GM21515 (cell line): Measurements from ENCODE around the gene TRAPPC2L.
"Not testable (repeated sequence)": the region's sequence is repeated elsewhere in the genome, so short reads cannot be mapped to it uniquely, and the experiment has no call there.

Experiments used
- ATAC-seq: cut with Tn5 transposase; IDR thresholded peaks from one replicate; pipeline ENCODE4 v1.9.1; 2021; ENCODE audit not compliant: unreplicated experiment

Gene TRAPPC2L

DNA sequence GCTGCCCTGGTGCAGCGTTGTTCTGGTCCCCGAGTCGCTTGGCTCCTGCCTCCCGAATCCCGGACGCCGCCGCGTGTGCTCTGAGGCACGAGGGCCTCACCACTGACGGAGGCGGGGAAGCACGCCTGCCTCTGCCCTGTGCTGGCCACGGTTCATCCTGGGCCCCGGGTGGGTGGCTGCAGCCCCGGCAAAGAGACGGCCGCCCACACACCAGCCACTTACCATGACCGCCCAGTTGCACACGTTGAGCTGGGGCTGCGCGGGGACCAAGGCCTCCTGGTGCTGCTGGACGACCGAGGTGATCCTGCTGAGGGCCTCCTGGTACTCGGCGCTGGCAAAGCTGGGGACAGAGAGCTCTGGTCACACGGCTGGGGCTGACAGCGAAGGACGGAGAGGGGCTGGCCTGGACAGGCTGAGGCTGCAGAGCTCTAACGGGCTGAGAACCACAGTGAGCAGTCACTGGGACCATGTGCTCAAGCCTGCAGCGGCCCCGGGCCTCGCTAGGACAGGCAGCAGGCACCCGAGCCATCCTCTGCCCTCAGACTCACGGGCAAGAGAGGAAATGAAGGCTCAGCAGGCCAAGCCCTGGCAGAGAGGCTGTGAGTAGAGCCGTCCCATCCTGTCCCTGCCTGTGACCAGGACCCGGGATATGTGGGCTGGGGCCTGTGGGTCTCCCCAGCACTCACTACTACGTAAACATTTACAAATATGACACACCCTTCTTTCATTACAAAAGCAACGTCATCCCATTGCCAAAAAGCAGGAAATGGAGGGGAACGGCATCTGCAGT lies 38.9 kb upstream of the TRAPPC2L start:
- no peak for ATAC-seq

DNA sequence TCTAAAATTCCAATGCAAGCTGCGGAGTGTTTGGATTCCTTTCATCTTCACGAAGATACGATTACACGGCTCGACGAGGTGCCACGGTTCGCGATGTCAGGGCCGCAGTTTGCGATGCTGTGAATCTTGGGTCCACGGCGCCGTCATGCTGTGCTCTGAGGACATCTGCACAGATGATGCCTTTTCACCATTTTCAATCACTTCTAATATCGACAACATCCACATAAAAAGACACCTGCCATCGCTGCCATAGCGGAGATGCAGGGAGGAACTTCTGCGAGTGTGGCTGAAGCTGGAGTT lies 38.4 kb upstream of the TRAPPC2L start:
- no peak for ATAC-seq

DNA sequence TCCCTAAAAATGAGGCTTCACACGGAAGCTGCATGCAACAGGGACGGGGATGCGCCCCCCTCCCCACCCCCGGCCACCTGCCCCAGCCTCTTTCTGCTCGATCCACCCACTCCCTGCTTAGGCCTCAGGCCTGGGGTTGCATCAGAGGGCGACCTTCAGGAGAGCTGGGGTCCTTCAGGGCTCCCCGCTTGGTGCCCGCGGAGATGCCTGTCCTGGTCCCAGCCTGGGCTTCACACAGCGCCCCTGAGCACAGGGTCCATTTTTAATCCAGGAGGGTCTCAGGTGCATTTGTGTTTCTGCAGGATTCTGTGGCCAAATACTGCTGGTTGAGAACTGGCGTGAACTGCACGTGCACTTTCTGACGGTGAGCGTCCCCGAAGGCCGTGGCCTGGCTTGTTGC lies 37.8 kb upstream of the TRAPPC2L start:
- ATAC-seq = no peak

DNA sequence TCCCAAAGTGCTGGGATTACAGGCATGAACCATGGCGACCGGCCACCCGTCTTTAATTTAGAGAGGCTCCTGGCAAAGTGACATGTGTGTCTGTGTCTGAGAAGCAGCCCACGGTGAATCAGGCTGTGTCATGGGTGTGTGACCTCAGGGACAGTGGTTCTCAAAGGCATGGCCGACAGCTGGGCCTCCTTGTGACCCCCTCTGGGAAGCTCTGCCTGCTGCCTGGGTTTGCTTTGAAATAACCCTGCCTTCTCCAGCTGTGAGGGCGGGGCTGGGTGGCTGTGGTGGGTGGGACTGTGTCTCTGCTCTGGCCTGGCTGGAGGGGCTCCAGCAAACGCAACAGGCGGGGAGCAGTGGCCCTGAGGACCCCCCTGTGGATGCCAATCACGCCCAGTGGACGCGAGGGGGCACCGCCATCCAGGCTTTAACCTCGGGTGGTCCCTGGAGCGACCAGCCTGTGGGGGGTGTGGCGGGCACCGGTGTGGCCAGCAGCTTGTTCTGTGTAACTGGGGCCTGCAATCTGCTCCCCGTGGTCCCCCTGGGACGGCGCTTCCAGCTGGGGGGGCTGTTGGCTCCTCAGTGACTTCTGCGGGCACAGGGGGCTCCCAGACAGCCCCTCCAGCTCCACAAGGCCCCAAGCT lies 36.4 kb upstream of the TRAPPC2L start:
- ATAC-seq = no peak

DNA sequence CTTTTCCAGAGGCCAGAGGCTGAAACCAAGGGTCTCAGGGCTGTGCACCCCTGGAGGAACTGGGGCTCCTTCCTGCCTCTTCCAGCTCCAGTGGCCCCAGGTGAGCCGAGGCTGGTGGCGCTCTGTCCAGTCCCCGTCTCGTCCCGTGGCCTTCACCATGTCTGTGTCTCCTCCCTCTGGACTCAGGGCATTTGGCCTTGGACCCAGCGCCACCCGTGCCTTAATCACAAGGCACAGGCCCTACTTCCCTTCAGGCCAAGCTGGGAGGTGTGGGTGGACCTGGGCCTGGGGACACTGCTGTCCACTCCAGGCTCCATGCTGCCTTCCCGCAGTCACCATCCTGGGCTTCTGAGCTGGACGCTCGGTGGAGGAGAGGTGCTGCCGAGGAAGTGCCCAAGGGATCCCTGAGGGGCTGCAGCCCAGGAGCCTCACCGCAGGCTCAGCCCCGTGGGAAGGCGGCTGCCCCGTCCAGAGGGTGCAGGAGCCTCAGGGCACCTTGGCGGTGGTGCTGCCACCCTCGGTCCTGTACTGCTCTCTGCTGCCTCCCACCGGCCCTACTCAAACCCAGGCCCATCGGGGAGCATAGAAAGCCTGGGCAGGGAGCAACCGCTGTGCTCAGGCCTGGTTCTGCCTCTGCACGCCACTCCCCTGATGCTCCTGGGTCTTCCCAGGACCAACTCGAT lies 35.6 kb upstream of the TRAPPC2L start:
- ATAC-seq = no peak

DNA sequence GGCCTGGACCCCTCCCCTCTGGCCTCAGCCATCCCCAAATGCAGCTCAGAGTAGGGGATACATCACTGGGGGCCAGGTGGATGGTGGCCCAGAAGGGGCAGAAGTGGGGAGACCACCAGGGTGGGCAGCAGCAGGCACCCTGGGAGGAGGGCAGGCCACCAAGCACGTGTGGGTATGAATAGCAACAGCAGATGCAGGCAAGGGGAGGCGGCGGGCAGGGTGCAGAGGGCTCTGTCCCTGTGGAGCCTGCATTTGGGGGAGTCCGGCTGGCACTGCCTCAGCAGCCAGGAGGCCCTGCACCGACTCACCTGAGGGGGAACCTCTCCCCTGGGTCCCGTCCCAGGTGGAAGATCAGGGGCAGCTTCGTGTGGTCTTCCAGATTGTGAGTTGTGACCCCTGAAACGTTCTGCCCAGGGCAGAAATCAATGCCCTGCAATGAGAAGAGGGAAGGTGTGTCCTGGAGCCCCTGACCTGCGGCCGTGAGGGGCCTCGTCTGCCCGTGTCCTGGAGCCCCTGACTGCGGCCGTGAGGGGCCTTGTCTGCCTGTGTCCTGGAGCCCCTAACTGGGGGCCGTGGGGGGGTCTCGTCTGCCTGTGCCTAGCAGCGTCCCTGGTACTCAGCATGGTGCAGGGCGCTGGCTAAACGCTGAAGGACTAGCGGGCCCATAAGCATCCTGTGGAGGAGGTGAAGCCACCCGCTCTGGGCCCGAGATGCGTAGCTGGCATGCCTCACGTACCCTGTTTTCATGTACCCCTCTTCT lies 34.5 kb upstream of the TRAPPC2L start:
- no peak for ATAC-seq

DNA sequence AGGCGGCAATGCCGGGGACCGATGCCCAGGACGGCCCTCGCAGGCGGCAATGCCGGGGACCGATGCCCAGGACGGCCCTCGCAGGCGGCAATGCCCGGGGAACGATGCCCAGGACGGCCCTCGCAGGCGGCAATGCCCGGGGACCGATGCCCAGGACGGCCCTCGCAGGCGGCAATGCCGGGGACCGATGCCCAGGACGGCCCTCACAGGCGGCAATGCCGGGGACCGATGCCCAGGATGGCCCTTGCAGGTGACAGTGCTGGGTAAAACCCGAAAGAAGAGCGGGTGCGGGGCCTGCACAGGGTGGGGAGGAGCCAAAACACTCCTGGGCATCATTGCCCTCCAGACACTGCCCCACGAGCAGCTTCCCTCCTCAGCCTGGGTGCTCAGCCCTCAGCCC lies 33.3 kb upstream of the TRAPPC2L start:
- not testable (repeated sequence) for ATAC-seq

DNA sequence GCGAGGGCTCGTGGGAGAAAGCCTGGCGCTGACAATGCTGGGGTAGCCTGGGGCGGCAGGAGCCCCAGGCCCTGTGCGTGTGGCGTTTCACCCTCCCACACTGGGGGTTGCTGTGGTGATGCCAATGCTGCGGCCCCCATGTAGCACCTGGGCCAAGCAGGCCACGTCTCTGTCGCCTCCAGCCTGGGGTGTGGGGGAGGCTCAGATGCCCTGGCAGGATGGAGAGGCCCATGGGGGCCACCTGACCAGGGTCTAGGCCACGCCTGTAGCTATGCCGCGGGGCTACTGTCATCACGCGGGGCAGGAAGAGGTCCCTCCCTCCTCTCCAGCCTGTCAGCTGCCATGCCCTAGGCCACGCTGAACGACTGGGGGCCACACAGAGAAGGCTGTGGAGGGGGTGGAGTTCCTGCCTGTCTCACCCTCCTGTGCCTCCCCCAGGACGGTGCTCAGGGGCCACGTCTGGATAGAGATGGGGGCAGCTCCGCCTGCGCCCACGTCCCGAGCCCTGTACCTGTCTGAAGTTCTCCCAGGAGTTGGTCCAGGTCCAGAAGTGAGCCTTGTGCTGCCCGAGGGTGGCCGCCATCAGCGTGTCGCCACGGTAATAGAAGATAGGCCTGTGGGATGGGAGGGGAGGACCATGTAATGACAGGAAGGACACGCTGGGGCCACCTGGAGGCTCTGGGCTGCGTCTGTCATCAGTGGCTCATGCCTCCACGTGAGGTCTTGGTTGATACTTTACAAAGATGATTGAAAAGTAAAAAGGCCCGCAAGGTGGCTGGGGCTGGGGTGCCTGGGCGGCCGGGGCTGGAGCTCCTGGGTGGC lies 32.5 kb upstream of the TRAPPC2L start:
- ATAC-seq = no peak

DNA sequence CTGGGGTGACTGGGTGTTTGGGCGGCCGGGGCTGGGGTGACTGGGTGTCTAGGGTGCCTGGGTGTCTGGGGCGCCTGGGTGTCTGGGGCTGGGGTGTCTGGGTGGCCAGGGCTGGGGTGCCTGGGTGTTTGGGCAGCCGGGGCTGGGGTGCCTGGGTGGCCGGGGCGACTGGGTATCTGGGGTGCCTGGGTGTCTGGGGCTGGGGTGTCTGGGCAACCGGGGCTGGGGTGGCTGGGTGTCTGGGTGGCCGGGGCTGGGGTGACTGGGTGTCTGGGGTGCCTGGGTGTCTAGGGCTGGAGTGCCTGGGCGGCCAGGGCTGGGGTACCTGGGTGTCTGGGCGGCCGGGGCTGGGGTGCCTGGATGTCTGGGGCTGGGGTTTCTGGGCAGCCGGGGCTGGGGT lies 31.8 kb upstream of the TRAPPC2L start:
- ATAC-seq = no peak

DNA sequence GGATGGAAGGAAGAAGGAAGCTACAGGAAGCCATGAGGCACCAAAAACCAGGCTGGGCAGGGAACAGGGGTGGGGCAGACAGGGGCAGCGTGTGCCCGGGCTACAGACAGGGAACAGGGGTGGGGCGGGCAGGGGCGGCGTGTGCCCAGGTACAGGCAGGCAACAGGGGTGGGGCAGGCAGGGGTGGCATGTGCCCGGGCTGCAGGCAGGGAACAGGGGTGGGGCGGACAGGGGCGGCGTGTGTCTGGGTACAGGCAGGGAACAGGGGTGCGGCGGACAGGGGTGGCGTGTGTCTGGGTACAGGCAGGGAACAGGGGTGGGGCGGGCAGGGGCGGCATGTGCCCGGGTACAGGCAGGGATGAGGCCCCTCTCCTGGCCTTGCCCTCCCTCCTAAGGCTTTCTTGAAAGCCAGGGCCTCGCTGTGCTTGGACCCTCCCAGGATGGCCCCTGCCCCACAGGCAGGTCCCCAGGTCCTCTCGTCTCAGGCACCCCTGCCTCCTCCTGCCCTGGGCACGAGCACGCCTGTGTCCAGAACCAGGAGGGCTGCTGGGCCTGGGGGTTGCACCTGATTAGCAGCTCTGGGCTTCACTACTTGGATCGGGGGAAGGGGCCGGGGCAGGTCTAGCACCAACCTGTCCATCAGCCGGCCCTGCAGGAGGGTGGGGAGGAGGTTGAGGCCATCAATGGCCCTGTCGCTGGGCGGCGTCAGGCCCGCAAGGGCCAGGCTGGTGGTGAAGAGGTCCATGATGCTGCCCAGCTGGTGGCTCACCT lies 30.7 kb upstream of the TRAPPC2L start:
- ATAC-seq = no peak

DNA sequence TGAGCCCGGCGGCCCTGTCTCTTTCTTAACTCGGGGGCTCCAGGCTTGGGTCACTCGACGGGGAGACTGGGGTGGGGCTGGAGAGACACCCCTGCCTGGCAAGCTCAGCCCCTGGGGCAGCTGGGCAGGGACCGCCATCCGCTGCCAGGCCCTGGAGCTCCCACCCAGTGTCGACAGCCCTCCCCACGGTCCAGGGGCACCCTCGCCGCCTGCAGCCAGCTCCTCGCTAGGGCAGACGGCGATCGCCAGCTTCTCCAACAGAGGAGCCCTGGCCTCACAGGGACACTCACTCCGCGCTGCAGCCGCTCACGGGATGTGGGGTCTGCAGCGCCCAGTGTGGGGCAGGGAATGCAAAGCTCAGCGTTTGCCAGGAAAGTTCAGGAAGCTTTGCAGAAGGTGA lies 29.2 kb upstream of the TRAPPC2L start:
- no peak for ATAC-seq

DNA sequence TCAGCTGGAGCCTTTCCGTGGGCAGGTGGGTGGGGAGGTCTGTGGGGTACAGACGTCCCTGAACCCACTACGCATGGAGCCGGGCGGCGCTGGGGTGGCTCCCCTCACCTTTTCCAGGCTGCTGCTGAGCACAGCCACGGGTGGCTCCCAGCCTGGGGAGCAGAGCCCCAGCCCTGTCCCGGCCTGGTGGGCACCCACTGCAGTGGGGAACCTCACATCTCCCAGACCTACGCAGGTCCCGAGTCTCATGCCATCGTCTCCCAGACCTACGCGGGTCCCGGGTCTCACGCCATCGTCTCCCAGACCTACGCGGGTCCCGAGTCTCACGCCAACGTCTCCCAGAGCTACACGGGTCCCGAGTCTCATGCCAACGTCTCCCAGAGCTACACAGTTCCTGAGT lies 28.2 kb upstream of the TRAPPC2L start:
- no peak for ATAC-seq

DNA sequence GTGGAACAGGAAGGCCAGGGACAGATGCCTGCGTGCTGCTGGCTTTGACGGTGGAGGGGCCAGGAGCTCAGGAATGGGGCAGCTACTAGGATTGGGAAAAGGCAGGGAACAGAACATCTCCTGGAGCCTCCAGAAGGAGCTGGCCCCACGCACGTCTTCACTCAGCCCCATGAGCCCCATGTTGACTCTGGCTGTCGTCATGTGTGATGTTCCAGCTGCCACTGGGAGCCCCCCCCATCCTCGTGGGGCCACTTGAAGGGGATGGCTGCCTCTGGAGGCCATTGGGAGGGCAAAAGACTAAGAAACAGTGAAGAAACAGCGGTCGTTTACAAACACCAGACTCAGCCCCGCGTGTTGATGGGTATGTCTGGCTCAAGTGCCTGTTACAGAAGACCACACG lies 26.7 kb upstream of the TRAPPC2L start:
- no peak for ATAC-seq

DNA sequence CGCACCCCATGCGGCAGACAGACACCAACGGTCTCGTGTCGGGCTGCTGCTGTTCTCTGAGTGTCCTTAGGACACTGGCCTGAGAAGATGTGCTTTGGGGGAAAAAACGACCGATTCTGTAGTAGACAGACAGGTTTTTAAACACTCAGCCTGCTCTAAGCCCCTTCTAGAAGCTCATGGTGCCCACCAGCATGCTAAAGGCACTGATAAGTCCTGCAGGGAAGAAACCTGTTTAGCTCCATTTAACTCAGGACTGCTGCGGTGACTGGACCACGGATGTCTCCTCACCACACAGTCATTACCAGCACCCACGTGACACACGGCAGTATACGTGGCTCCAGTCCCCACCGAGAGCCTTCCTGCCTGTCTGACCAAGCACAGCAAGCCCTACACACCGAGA lies 26.1 kb upstream of the TRAPPC2L start:
- ATAC-seq = no peak

DNA sequence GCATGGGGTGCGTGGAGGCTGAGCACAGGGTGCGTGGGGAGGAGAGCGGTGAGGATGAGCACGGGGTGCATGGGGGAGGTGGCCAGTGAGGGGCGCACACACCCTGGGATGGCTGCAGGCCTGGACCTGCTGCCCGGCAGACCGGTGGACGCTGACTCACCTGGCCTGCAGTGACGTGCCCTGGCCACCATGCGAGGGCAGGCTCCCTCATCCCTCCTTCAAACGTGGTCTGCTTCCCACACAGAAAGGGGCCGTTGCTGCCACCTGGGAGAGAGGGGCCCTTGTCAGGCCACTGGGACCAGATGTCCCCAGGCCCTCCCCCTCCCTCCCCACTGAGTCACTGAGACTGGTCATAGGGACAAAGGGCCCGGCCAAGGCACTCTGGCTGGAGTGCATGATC lies 25.1 kb upstream of the TRAPPC2L start:
- ATAC-seq = no peak

DNA sequence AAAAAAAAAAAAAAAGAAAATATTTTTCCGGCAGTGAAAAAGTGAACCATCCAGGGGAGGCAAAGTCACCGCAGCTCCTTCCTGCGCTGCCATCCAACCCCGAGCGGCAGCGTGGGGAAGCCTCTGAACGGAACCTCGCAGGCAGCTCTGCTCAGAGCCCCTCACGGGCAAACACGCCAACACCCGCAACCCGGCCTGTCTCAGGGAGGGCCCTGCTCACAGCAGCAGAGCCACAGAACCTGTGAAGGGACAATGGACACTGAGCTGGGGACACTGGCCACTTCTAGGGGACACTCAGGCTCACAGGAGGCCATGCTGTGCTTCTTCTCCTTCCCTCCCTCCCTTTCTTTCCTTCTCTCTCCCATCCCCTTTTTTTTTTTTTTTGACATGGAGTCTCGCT lies 23.8 kb upstream of the TRAPPC2L start:
- no peak for ATAC-seq

DNA sequence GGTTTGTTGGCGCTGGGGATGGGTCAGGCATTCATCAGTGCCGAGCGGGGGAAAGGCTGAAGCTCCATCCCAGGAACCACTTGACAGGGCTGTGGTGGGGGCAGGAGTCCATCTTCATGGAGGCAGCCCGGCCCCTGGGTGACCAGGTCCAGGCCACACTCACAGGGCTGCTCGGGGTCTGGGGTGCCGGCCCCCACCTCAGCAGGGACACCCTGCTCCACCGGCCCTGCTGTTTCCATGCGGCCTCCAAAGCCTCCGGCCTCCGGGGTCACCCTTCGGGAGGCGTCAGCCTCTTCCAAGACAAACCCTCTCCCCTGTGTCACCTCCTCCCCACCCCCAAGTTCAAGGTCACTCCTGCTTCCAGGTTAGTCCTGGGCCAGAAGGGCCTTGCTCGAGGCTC lies 22.3 kb upstream of the TRAPPC2L start:
- ATAC-seq = no peak

DNA sequence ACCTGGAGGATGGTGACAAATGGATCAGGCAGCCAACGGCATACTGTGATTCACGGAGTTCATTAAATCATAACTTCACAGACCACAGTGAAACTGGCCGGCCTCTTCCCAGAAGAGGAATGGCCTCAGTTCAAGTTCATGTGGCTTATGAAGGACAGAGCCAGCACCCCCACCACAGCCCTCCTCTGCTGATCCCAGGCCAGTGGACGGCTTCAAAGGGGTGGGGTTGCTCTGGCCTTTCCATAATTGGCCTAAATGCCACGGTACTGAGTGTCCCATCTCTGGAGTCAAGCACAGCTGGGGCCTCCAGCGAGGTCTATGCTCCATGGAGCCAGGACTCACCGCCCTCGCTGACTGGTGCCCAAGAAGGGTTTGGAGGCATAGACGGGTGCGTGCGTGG lies 21.5 kb upstream of the TRAPPC2L start:
- no peak for ATAC-seq

DNA sequence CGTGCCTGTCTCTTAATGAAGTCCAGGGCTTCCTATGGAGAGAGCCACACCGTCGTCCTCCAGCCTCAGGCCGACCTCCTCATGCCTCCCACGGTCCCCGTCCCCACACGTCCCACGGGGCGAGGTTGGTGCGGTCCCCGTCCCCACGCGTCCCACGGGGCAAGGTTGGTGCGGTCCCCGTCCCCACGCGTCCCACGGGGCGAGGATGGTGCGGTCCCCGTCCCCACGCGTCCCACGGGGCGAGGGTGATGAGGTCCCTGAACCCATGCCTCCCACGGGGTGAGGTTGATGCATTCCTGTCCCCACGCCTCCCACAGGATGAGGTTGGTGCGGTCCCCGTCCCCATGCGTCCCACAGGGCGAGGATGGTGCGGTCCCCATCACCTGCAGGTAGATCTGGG lies 21.1 kb upstream of the TRAPPC2L start:
- no peak for ATAC-seq

DNA sequence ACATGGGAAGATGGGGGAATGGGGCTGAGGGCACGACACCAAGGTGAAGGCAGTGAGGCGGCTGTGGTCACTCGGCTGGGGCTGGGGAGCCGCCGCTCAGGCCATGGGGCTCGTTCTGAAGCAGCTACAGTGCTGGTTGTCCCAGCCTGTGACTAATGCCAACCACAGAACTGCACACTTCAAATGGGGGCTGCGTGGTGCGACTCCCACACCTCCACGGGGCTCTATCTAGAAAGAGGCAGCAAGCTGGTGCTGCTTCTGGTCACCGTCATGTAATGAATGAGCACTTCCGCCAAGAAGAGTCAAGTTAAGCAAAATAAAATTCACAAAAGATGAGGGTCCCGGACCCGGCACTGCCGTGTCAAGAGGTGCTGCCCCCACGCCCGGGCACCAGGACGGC lies 20.1 kb upstream of the TRAPPC2L start:
- no peak for ATAC-seq
